ENCODE results near the gene ADGRD1. TPM values are rescaled to one million over a fixed set of nuclear protein-coding genes. Genes with fewer than 3 reads are reported as not detected.
A peak's percentile ranks its signal among the peaks of the same experiment; 100 is the strongest.

ADGRD1 gene
- total and polyA plus RNA-seq, 8 donors = 25.6 to 167 (median 33.4) TPM

DNA sequence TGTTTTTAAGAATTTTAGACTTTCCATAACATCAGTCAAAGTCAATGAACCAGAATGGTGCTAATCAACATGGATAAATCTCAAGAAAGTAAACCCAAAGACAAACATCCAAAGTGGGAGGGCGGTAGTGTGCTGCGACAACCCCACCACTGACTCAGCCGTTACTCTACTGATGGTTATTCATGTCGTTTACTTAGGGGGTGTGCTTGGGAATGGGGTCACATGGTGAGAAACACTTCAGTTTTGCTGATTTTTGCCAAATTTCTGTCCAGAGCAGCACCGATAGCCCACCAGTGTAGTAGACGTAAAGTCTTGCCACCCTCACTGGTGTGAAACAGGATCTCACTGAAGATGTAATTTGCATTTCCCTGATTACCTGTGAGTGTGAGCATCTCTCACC is 99.9 kb downstream of the ADGRD1 start:
- Histone ChIP-seq H3K27me3 (no peaks in the 10 kb centered on the region), H3K9me3 (no peaks in the 10 kb centered on the region), H3K36me3 (no peaks in the 10 kb centered on the region), H3K4me3 (no peak overlapping the region), H3K27ac (no peak overlapping the region), H3K4me1 (no peaks in the 10 kb centered on the region)
- intact Hi-C loops (cut with DNase I) = no loop called here
- TF ChIP-seq, protein P1, sequence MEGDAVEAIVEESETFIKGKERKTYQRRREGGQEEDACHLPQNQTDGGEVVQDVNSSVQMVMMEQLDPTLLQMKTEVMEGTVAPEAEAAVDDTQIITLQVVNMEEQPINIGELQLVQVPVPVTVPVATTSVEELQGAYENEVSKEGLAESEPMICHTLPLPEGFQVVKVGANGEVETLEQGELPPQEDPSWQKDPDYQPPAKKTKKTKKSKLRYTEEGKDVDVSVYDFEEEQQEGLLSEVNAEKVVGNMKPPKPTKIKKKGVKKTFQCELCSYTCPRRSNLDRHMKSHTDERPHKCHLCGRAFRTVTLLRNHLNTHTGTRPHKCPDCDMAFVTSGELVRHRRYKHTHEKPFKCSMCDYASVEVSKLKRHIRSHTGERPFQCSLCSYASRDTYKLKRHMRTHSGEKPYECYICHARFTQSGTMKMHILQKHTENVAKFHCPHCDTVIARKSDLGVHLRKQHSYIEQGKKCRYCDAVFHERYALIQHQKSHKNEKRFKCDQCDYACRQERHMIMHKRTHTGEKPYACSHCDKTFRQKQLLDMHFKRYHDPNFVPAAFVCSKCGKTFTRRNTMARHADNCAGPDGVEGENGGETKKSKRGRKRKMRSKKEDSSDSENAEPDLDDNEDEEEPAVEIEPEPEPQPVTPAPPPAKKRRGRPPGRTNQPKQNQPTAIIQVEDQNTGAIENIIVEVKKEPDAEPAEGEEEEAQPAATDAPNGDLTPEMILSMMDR (IDR thresholded peaks at IDR 0.05) = no peak
- ATAC-seq (no peak), DNase-seq (no peak)

- H3K36me3 ChIP-seq = no peaks in the 10 kb centered on the region
- H3K4me1 ChIP-seq = no peaks in the 10 kb centered on the region
- DNase-seq = peak in 2 of 4 donors; percentile 18 to 20
- intact Hi-C loops (cut with DNase I) = no loop called here
- TF ChIP-seq, protein P1 (IDR thresholded peaks at IDR 0.05) = no peak
- H3K27me3 ChIP-seq = no peaks in the 10 kb centered on the region
- H3K27ac ChIP-seq = no peak overlapping the region
- ATAC-seq = no peak
- H3K9me3 ChIP-seq = no peaks in the 10 kb centered on the region
- H3K4me3 ChIP-seq = no peak overlapping the region
Measured at GRCh38 chr12:131054345-131055092, 100.8 kb downstream of the ADGRD1 start.

GRCh38 chr12:131055093-131055465 is 101.4 kb downstream of the ADGRD1 start:
- intact Hi-C loops (cut with DNase I) = no loop called here
- H3K36me3 ChIP-seq = no peaks in the 10 kb centered on the region
- H3K4me1 ChIP-seq = no peaks in the 10 kb centered on the region
- DNase-seq (no peak), ATAC-seq (no peak)
- H3K27me3 ChIP-seq = no peaks in the 10 kb centered on the region
- no peak overlapping the region for H3K4me3 ChIP-seq
- no peak overlapping the region for H3K27ac ChIP-seq
- no peaks in the 10 kb centered on the region for H3K9me3 ChIP-seq
- TF ChIP-seq, protein P1 (IDR thresholded peaks at IDR 0.05) = no peak

- no peaks in the 10 kb centered on the region for H3K27me3 ChIP-seq
- no peak for ATAC-seq
- intact Hi-C loops (cut with DNase I) = no loop called here
- no peaks in the 10 kb centered on the region for H3K4me1 ChIP-seq
- TF ChIP-seq, protein P1 (IDR thresholded peaks at IDR 0.05) = no peak
- no peak overlapping the region for H3K4me3 ChIP-seq
- no peaks in the 10 kb centered on the region for H3K9me3 ChIP-seq
- no peak for DNase-seq
- no peaks in the 10 kb centered on the region for H3K36me3 ChIP-seq
- no peak overlapping the region for H3K27ac ChIP-seq
Measured at GRCh38 chr12:131055596-131056233, 102.0 kb downstream of the ADGRD1 start.

DNA sequence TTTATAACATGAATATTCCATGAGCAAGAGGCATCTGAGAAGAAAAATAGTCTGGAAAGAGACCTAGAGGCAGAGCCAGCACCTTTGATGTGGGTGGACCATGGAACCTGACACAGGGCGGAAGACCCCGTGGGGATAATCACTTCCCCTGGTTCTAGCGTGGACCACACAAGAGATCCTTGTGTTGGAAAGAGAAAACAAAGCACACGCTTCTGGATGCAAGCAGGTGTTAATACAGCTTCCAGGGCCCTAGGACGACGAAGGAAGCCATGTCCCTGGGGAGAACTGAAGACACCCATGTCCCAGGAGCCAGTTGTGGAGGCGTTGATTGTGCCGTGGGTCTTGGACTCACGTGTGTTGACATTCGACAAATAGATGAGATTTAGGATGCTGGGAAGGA is 102.9 kb downstream of the ADGRD1 start:
- ATAC-seq (no peak), DNase-seq (no peak)
- Histone ChIP-seq H3K36me3 (no peaks in the 10 kb centered on the region), H3K4me1 (no peaks in the 10 kb centered on the region), H3K4me3 (no peak overlapping the region), H3K9me3 (no peaks in the 10 kb centered on the region), H3K27ac (no peak overlapping the region), H3K27me3 (no peaks in the 10 kb centered on the region)
- TF ChIP-seq, protein P1 (IDR thresholded peaks at IDR 0.05) = no peak
- intact Hi-C loops (cut with DNase I) = no loop called here

All from left lung (tissue), 10 donors.